ENCODE results near the gene CALB2. TPM values are rescaled to one million over a fixed set of nuclear protein-coding genes. Genes with fewer than 3 reads are reported as not detected.
A peak's percentile ranks its signal among the peaks of the same experiment; 100 is the strongest.

Gene CALB2
- total RNA-seq, 1 experiment from 2014 or later, result 5.5 TPM

GRCh38 chr16:71410146-71410545, 51.6 kb downstream of the CALB2 start:
- Histone ChIP-seq H3K4me2 (ENCODE audit: low read length) (no peak overlapping the region), H3K4me3 (replicated peaks in 1 of 2; ENCODE audit: low read depth in 1 of 2, low read length in 2 of 2) (no peak overlapping the region), H3K79me2 (ENCODE audit: insufficient read depth, low read length) (no peaks in the 10 kb centered on the region), H3K27me3 (ENCODE audit: insufficient read depth, low read length) (peaks cover 29% of the 10 kb centered on the region), H3K27ac (ENCODE audit: low read depth, low read length) (no peak overlapping the region), H3K9me2 (ENCODE audit: insufficient read depth) (no peaks in the 10 kb centered on the region), H3K4me1 (ENCODE audit: control insufficient read depth in 1 of 2, insufficient read depth in 2 of 2, low read length in 2 of 2) (peaks cover 0 to 10% of the 10 kb centered on the region in 2 experiments; a peak in 3 of 4 replicates), H3K9me3 (ENCODE audit: control insufficient read depth in 1 of 2, insufficient read depth in 1 of 2, low read depth in 1 of 2, low read length in 2 of 2) (no peaks in the 10 kb centered on the region; a peak in 1 of 4 replicates), H2AFZ (ENCODE audit: low read depth, low read length, poor library complexity, severe bottlenecking) (no peak overlapping the region), H4K20me1 (ENCODE audit: insufficient read depth) (no peaks in the 10 kb centered on the region), H3K36me3 (ENCODE audit: control insufficient read depth in 1 of 2, insufficient read depth in 2 of 2, low read length in 2 of 2) (no peaks in the 10 kb centered on the region), H3K9ac (ENCODE audit: low read length) (no peak overlapping the region)
- ChIA-PET POLR2A (no interaction called here), CTCF (interaction anchor here (3.9 kb wide), 1 partner anchor 89 kb away, joined by 74 read pairs; no protein-coding TSS in a partner anchor), RAD21 (ENCODE audit: low non-redundant PET in 1 of 2, low total read pairs in 2 of 2, uncharacterized antibody in 2 of 2, unreplicated experiment in 2 of 2) (no interaction called here)
- BruUV-seq (replicated peaks), result no TSS peak
- TF ChIP-seq ZNF274 (IDR thresholded peaks at IDR 0.05; ENCODE audit: low read depth, low read length), result no peak
- TF ChIP-seq JUND (IDR thresholded peaks at IDR 0.05), result no peak
- no peak for TF ChIP-seq MAX (IDR thresholded peaks at IDR 0.05)
- TF ChIP-seq SIN3A (IDR thresholded peaks at IDR 0.05; ENCODE audit: low read depth), result no peak
- no peak for TF ChIP-seq POLR2A (IDR thresholded peaks at IDR 0.05; ENCODE audit: borderline replicate concordance, extremely low read depth, insufficient read depth, insufficient read length)
- TF ChIP-seq TCF7L2 (IDR thresholded peaks at IDR 0.05; ENCODE audit: borderline replicate concordance, extremely low read depth, insufficient read depth, insufficient read length), result no peak
- ATAC-seq (no peak), DNase-seq (ENCODE audit: low read depth, low spot score) (no peak)
- intact Hi-C loops (cut with micrococcal nuclease), result loop anchor here (5.0 kb wide), 1 partner anchor 127 kb away; no protein-coding TSS in a partner anchor

- Histone ChIP-seq H3K9ac (ENCODE audit: low read length) (no peak overlapping the region), H4K20me1 (ENCODE audit: insufficient read depth) (no peaks in the 10 kb centered on the region), H3K4me1 (ENCODE audit: control insufficient read depth in 1 of 2, insufficient read depth in 2 of 2, low read length in 2 of 2) (peaks cover 0 to 10% of the 10 kb centered on the region in 2 experiments; a peak in 3 of 4 replicates), H3K4me3 (replicated peaks in 1 of 2; ENCODE audit: low read depth in 1 of 2, low read length in 2 of 2) (peak overlapping the region; percentile 32 to 49), H3K4me2 (ENCODE audit: low read length) (peak overlapping the region; percentile 83), H3K27ac (ENCODE audit: low read depth, low read length) (no peak overlapping the region), H3K27me3 (ENCODE audit: insufficient read depth, low read length) (peaks cover 18% of the 10 kb centered on the region), H3K36me3 (ENCODE audit: control insufficient read depth in 1 of 2, insufficient read depth in 2 of 2, low read length in 2 of 2) (no peaks in the 10 kb centered on the region), H2AFZ (ENCODE audit: low read depth, low read length, poor library complexity, severe bottlenecking) (peak overlapping the region; percentile 97), H3K9me2 (ENCODE audit: insufficient read depth) (no peaks in the 10 kb centered on the region), H3K79me2 (ENCODE audit: insufficient read depth, low read length) (no peaks in the 10 kb centered on the region), H3K9me3 (ENCODE audit: control insufficient read depth in 1 of 2, insufficient read depth in 1 of 2, low read depth in 1 of 2, low read length in 2 of 2) (no peaks in the 10 kb centered on the region)
- peak; percentile 91 for ATAC-seq
- TF ChIP-seq CTCF (IDR thresholded peaks at IDR 0.05 in 2 of 3, conservative IDR thresholded peaks at IDR 0.05 in 1 of 3; ENCODE audit: borderline replicate concordance in 1 of 3, insufficient read depth in 1 of 3, low read depth in 2 of 3, low read length in 2 of 3) (peak; percentile 66 to 95 (median 78)), RAD21 (IDR thresholded peaks at IDR 0.05; ENCODE audit: low read depth) (peak; percentile 87), ZNF274 (IDR thresholded peaks at IDR 0.05; ENCODE audit: low read depth, low read length) (no peak), MAX (IDR thresholded peaks at IDR 0.05) (peak; percentile 35; the same call in 1 of the 2 replicates)
- CTCF ChIA-PET, result interaction anchor here (0.6 to 3.9 kb wide), 23 partner anchors 8 to 642 kb away, joined by 3 to 74 read pairs (median 5); no protein-coding TSS in a partner anchor
- RAD21 ChIA-PET (ENCODE audit: low non-redundant PET in 1 of 2, low total read pairs in 2 of 2, uncharacterized antibody in 2 of 2, unreplicated experiment in 2 of 2), result interaction anchor here (1.0 to 1.4 kb wide), 5 partner anchors 14 to 87 kb away, joined by 3 to 6 read pairs (median 5); no protein-coding TSS in a partner anchor
- intact Hi-C loops (cut with micrococcal nuclease), result loop anchor here (1.0 to 5.0 kb wide), 3 partner anchors 87 to 198 kb away; no protein-coding TSS in a partner anchor
- POLR2A ChIA-PET, result interaction anchor here (1.0 kb wide), 1 partner anchor 152 kb away, joined by 3 read pairs; no protein-coding TSS in a partner anchor
- DNase-seq (ENCODE audit: low read depth, low spot score), result peak; percentile 64
- BruUV-seq (replicated peaks), result no TSS peak
Measured at GRCh38 chr16:71412270-71413160, 54.0 kb downstream of the CALB2 start.
